D721Med (cell line): Measurements from ENCODE around the gene TMEM135.
"Not testable (repeated sequence)": the region's sequence is repeated elsewhere in the genome, so short reads cannot be mapped to it uniquely, and the experiment has no call there.

Experiments
- DNase-seq: peaks from one replicate; pipeline ENCODE4 v3.0.0; 2011; ENCODE audit warnings: low spot score; ENCODE audit not compliant: insufficient read length
- FAIRE-seq: peaks from 2 replicates; lab custom pipeline; 2011; peaks lifted over from hg19 to GRCh38; lab: Jason Lieb, UNC
- TF ChIP-seq, protein P1 (sequence below): IDR thresholded peaks from 2 replicates; pipeline ENCODE4 v1.5.1; 2012; ENCODE audit warnings: mild to moderate bottlenecking, control low read depth; ENCODE audit not compliant: insufficient read depth; ENCODE audit errors: missing control alignments

The TMEM135 gene

GRCh38 chr11:87180742-87181141, 143.0 kb downstream of the TMEM135 start:
- DNase-seq (no peak), FAIRE-seq (no peak)
- TF ChIP-seq, protein P1, sequence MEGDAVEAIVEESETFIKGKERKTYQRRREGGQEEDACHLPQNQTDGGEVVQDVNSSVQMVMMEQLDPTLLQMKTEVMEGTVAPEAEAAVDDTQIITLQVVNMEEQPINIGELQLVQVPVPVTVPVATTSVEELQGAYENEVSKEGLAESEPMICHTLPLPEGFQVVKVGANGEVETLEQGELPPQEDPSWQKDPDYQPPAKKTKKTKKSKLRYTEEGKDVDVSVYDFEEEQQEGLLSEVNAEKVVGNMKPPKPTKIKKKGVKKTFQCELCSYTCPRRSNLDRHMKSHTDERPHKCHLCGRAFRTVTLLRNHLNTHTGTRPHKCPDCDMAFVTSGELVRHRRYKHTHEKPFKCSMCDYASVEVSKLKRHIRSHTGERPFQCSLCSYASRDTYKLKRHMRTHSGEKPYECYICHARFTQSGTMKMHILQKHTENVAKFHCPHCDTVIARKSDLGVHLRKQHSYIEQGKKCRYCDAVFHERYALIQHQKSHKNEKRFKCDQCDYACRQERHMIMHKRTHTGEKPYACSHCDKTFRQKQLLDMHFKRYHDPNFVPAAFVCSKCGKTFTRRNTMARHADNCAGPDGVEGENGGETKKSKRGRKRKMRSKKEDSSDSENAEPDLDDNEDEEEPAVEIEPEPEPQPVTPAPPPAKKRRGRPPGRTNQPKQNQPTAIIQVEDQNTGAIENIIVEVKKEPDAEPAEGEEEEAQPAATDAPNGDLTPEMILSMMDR = no peak

GRCh38 chr11:87181143-87181542, 143.4 kb downstream of the TMEM135 start:
- TF ChIP-seq, protein P1 = no peak
- DNase-seq (no peak), FAIRE-seq (no peak)

DNA sequence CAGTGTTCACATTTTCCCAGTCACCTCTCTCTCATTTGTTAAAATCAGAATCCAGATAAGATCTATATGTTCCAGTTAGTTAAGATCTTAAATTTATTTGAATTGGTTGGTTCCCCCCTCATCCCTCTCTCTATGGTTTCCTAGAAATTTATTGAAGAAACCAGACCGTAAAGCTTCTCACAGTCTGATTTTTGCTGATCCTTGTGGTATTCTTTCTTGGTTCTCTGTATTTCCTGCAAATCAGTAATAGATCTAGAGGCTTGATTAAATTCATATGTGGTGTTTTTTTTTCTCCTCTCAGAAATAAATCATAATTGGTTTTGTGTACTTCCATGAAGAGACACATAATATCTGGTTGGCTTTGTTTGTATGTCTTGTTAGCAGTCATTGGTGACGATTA, 147.5 kb downstream of the TMEM135 start:
- DNase-seq (no peak), FAIRE-seq (no peak)
- TF ChIP-seq, protein P1 = no peak

DNA sequence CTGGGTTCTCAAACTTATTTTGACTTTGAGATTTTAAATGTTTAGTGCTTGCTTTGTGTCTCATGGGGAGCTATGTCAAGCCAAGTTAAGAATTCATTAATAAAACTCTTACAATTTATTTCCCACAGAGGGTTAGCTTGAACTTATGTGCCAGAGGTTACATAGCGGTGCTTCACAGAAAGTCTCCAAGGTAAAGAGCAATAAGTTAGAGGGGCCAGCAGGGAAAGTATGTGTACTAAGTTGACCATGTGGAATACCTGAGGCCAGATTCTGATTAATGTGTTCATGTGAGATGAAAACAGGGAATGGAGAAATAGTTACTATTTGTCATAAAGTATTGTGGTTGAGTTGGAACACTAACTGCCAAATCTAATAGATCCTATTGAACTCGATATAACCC, 149.3 kb downstream of the TMEM135 start:
- FAIRE-seq = no peak
- no peak for DNase-seq
- TF ChIP-seq, protein P1 = no peak

GRCh38 chr11:87187930-87188329, 150.2 kb downstream of the TMEM135 start:
- DNase-seq (no peak), FAIRE-seq (no peak)
- TF ChIP-seq, protein P1 = no peak

DNA sequence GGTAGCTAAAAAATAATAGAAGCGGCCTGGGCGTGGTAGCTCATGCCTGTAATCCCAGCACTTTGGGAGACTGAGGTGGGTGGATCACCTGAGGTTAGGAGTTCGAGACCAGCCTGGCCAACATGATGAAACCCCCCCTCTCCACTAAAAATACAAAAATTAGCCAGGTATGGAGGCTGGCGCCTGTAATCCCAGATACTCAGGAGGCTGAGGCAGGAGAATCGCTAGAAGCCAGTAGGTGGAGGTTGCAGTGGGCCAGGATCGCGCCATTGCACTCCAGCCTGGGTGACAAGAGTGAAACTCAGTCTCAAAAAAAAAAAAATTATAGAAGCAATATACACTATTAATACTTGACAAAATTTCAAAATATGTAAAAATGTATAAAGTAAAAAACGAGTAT, 150.7 kb downstream of the TMEM135 start:
- not testable (repeated sequence) for FAIRE-seq, DNase-seq

GRCh38 chr11:87188921-87189320, 151.2 kb downstream of the TMEM135 start:
- FAIRE-seq, DNase-seq: not testable (repeated sequence)

DNA sequence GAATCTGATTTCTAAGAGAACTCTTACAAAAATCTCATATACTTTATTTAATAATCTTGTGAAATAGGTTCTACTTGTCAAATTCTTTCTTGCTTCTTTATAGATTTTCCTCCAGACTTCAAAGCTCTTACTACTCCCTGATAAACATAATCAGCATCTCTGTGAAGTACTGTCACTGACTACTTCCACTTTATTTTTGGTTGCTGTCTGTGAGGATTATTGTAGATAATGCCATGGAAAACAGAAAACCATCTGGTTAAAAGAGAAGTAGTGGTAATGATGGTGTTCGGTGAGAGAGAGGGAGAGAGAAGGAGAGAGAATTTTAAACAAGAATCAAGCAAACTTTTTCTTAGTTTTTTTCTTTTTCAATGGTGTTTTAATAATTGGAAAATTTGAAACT, 152.3 kb downstream of the TMEM135 start:
- DNase-seq (no peak), FAIRE-seq (no peak)
- TF ChIP-seq, protein P1 = no peak
